ENCODE measurements around the gene PDCD1.

The PDCD1 gene

DNA sequence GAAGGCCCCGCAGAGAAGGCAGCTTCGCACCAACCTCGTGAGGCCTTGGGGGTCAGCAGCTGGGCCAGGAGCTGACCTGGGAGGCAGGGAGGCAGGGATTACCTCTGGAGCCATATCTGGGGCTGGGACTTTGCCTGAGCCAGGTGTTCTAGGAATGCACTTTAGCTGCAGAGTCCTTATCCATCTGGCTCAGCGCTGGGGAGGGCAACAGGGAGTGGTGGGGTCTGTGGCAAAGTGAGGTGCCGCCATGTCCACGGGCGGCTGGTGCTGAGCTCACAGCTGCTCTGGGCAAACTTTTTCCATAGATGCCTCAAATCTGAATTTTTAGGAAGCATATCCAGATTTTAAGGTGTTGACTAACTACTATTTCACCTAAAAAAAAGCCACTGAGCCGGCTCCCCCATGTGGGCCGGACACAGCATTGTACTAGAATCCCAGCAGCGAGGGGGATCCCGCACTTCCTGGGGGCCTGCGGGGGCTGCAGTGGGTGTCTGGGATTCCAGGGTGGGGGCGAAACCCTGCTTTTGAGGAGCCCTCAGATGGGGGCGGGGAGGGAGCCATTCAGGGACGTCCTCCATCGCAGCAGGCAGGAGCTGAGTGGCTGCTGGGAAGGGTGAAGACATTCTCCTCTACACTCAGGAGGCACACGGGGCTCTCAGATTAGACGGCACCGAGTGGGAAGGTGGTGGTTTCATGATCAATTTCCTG is 45.5 kb upstream of the PDCD1 start:
- no peak for TF ChIP-seq SIN3A (IDR thresholded peaks at IDR 0.05; ENCODE audit: borderline replicate concordance, insufficient read depth, low read length)
- TF ChIP-seq, protein P1, sequence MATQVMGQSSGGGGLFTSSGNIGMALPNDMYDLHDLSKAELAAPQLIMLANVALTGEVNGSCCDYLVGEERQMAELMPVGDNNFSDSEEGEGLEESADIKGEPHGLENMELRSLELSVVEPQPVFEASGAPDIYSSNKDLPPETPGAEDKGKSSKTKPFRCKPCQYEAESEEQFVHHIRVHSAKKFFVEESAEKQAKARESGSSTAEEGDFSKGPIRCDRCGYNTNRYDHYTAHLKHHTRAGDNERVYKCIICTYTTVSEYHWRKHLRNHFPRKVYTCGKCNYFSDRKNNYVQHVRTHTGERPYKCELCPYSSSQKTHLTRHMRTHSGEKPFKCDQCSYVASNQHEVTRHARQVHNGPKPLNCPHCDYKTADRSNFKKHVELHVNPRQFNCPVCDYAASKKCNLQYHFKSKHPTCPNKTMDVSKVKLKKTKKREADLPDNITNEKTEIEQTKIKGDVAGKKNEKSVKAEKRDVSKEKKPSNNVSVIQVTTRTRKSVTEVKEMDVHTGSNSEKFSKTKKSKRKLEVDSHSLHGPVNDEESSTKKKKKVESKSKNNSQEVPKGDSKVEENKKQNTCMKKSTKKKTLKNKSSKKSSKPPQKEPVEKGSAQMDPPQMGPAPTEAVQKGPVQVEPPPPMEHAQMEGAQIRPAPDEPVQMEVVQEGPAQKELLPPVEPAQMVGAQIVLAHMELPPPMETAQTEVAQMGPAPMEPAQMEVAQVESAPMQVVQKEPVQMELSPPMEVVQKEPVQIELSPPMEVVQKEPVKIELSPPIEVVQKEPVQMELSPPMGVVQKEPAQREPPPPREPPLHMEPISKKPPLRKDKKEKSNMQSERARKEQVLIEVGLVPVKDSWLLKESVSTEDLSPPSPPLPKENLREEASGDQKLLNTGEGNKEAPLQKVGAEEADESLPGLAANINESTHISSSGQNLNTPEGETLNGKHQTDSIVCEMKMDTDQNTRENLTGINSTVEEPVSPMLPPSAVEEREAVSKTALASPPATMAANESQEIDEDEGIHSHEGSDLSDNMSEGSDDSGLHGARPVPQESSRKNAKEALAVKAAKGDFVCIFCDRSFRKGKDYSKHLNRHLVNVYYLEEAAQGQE (IDR thresholded peaks at IDR 0.05; ENCODE audit: insufficient read depth in 1 of 2, low read depth in 2 of 2, low read length in 2 of 2): no peak
- no peak for TF ChIP-seq TAF1 (IDR thresholded peaks at IDR 0.05; ENCODE audit: borderline replicate concordance, insufficient read depth, low read length)
- TF ChIP-seq POLR2AphosphoS5 (IDR thresholded peaks at IDR 0.05; ENCODE audit: low read depth, low read length): no peak
- no peak for TF ChIP-seq FOXP2 (optimal IDR thresholded peaks at IDR 0.05; ENCODE audit: borderline replicate concordance, extremely low read depth, extremely low read length, insufficient read depth)

DNA sequence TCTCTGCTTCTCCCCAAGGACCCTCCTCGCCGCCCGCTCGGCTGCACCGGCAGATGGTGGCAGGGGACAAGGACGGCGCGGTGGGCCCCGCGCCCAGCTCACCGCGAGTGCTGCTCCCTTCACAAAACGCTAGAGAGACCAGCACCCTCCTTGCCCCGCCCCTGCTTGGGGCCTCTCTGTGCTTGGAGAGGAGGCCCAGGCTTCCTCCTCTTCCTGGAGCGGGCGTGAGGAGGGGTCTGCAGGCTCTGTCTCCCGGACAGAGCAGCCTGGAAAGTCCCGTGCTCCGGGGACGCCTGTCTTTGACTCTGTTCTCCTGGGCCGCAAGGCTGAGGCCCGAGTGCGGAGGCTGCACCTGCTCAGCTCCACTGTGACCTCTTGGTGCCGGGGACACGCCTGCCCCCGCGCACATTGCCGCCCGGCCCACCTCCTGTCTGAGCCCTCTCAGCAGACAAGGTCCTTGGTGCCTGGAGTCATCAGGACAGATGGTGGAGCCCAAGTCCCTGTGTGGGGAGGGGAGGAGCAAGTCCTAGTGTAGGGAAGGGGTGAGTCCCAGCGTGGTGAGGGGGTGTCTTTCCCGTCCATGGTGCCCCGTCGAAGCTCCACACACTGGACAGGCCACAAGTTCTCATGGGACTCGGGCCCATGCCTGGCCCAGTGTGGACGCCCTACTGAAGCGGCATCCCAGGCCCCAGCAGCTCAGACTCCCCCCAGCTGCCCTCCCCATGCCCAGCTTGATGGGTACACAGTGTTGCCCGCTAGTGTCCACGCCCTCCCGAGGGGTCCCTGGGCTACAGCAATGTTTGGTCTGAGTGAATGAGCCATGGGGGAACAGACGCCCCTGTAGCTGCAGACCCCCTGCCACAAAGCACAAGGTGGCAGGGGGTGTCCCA is 44.7 kb upstream of the PDCD1 start:
- no peak for TF ChIP-seq TAF1 (IDR thresholded peaks at IDR 0.05; ENCODE audit: borderline replicate concordance, insufficient read depth, low read length)
- TF ChIP-seq SIN3A (IDR thresholded peaks at IDR 0.05; ENCODE audit: borderline replicate concordance, insufficient read depth, low read length): no peak
- no peak for TF ChIP-seq FOXP2 (optimal IDR thresholded peaks at IDR 0.05; ENCODE audit: borderline replicate concordance, extremely low read depth, extremely low read length, insufficient read depth)
- TF ChIP-seq POLR2AphosphoS5 (IDR thresholded peaks at IDR 0.05; ENCODE audit: low read depth, low read length): no peak
- TF ChIP-seq, protein P1 (IDR thresholded peaks at IDR 0.05; ENCODE audit: insufficient read depth in 1 of 2, low read depth in 2 of 2, low read length in 2 of 2): no peak

DNA sequence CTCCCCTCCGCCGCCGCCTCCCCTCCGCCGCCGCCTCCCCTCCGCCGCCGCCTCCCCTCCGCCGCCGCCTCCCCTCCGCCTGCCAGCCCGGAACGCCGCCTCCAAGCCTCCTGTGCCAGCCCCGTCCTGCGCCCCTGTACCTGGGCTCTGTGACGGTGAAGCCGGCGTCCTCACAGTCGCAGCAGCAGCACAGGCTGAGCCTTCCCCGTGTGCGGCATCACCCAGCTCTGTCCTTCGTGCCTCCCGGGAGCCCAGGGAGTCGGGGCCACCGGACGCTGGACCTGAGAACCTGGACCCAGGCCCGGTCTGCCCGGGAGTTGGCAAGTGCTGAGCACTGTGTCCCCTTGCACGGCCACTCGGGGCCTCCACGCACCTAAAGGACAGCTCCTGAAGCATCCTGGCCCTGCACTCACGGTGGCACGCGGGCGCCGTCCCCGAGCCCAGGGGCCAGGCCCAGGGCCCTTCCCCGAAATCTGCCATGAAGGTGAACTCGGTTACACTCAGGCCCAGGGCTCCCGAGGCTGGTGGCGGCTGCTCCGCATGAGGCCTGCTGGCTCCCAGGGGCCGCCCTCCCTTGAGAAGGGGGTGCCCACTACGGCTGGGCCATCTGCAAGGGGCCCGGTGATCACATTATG is 43.8 kb upstream of the PDCD1 start:
- TF ChIP-seq SIN3A (IDR thresholded peaks at IDR 0.05; ENCODE audit: borderline replicate concordance, insufficient read depth, low read length): no peak
- TF ChIP-seq FOXP2 (optimal IDR thresholded peaks at IDR 0.05; ENCODE audit: borderline replicate concordance, extremely low read depth, extremely low read length, insufficient read depth): no peak
- TF ChIP-seq, protein P1 (IDR thresholded peaks at IDR 0.05; ENCODE audit: insufficient read depth in 1 of 2, low read depth in 2 of 2, low read length in 2 of 2): no peak
- TF ChIP-seq TAF1 (IDR thresholded peaks at IDR 0.05; ENCODE audit: borderline replicate concordance, insufficient read depth, low read length): no peak
- TF ChIP-seq POLR2AphosphoS5 (IDR thresholded peaks at IDR 0.05; ENCODE audit: low read depth, low read length): no peak

DNA sequence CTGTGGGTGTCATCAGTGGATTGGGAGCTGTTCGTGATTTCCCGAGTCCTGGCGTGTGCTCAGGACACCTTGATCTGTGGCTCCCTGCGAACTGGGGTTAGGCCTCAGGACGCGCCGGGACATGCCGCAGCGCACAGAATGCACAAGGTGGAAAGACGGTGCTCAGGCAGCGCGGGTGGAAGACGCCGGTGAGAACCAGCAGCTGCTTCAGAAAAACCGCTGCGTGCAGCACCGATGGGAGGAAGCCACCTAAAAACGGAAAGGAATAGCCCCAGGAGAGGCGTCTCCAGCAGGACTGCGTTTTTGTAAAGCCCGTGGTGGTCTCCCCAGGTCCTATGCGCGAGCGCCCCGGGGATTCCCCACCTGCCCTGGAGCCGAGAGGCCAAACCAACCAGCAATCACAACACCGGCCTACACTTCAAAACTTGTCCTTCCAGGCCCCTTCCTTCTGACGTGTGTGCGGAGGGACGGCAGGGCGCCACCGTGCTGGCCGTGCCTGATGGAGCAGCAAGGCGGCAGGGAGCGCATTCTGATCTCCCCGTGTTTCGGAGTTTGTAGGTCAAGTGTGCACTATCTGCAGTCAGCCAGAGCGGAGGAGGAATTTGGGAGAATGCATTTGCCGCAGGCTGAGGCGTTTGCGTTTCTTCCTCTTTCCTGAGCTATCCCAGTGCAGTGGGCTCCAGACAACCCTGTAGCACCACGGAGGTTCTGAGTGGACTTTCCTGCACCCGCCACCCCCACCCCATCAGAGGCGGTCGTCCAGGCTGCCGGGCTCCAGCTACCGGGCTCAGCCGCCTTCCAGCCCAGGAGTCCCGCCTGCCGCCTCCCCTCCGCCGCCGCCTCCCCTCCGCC is 43.0 kb upstream of the PDCD1 start:
- TF ChIP-seq, protein P1 (IDR thresholded peaks at IDR 0.05; ENCODE audit: insufficient read depth in 1 of 2, low read depth in 2 of 2, low read length in 2 of 2): no peak
- TF ChIP-seq TAF1 (IDR thresholded peaks at IDR 0.05; ENCODE audit: borderline replicate concordance, insufficient read depth, low read length) (no peak), POLR2AphosphoS5 (IDR thresholded peaks at IDR 0.05; ENCODE audit: low read depth, low read length) (no peak), FOXP2 (optimal IDR thresholded peaks at IDR 0.05; ENCODE audit: borderline replicate concordance, extremely low read depth, extremely low read length, insufficient read depth) (no peak), SIN3A (IDR thresholded peaks at IDR 0.05; ENCODE audit: borderline replicate concordance, insufficient read depth, low read length) (no peak)

All from PFSK-1 (cell line).